ENCODE measurements around the gene CORO1C.
"Not testable (repeated sequence)": the region's sequence is repeated elsewhere in the genome, so short reads cannot be mapped to it uniquely, and the experiment has no call there.

CORO1C gene

DNA sequence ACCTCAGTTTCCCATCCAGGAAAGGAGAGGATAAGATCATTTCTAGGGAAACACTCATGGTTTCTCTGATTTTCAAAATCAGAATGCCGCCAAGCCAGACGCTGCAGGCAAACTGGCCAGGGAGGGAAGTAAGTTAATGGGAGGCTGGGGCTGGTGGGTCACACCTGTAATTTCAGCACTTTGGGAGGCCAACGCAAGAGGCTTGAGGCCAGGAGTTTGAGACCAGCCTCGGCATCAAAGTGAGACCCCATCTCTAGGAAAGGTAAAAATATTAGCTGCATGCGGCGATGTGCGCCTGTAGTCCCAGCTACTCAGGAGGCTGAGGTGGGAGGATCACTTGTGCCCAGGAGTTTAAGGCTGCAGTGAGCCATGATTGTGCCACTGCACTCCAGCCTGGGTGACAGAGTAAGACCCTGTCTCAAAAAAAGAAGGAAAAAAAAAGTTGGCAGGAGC, 98.2 kb downstream of the CORO1C start:
- DNase-seq = no peak

- not testable (repeated sequence) for DNase-seq
Measured at GRCh38 chr12:108631261-108631660, 100.1 kb downstream of the CORO1C start.

- no peak for DNase-seq
Measured at GRCh38 chr12:108630481-108631207, 100.7 kb downstream of the CORO1C start.

DNA sequence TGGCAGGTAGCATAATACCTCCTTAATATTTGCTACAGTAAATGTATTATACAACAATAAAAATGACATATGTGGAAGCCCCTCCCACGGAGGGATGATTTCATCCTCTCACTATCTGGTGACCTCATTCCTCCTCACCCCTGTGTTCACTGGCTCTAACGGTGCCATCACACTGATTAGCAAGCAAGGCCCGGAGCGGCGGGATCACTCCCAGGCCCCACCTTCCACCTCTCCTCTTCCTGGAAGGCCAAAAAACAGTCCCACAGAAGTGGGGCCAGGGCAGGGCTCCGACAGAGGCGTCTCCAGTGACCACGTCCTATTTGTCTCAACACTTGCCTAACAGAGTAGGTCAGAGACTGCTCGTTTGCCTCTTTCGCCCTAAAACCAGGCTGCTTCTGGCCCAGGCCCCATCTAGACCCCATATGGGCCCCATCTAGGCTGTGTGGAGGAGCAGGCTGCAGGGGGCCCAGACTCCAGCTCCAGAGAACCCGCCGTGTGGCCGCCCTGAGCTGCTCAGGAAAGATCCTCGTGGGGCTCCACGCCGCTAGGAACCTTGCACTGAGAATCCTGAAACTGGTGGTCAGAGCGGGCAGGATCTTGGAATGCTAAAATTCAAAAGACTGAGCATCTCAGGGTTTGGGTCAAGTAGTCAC, 101.4 kb downstream of the CORO1C start:
- peak in 2 of 4 experiments; percentile 15 to 19 for DNase-seq

GRCh38 chr12:108629151-108629550, 102.2 kb downstream of the CORO1C start:
- DNase-seq = no peak

- no peak for DNase-seq
Measured at GRCh38 chr12:108627134-108627920, 104.0 kb downstream of the CORO1C start.

DNA sequence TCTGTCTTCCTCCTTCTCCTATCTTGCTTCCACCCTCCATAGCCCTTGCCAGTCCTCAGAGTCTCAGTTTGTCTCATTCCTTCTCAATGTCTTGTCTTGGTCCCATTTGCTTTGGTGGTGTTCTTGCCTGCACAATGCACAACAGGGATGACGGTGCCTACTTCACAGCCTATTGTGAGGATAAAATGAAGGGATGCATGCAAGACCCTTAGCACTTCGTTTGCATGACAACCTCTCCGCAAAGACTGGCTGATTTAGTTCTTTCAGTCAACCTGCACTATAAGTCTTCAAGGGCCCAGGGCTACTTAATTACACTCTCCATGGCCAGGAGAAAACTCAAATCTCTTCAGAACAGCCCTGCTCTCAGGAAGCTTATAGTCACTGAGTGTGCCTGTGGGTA, 106.1 kb downstream of the CORO1C start:
- no peak for DNase-seq

DNA sequence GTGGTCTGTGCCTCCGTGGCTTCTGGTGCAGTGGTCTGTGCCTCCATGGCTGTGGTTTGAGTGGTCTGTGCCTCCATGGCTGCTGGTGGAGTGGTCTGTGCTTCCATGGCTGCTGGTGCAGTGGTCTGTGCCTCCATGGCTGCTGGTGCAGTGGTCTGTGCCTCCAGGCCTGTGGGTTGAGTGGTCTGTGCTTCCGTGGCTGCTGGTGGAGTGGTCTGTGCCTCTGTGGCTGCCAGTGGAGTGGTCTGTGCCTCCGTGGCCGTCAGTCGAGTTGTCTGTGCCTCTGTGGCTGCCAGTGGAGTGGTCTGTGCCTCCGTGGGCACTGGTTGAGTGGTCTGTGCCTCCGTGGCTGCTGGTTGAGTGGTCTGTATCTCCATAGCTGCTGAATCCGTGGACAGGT, 107.7 kb downstream of the CORO1C start:
- no peak for DNase-seq

DNA sequence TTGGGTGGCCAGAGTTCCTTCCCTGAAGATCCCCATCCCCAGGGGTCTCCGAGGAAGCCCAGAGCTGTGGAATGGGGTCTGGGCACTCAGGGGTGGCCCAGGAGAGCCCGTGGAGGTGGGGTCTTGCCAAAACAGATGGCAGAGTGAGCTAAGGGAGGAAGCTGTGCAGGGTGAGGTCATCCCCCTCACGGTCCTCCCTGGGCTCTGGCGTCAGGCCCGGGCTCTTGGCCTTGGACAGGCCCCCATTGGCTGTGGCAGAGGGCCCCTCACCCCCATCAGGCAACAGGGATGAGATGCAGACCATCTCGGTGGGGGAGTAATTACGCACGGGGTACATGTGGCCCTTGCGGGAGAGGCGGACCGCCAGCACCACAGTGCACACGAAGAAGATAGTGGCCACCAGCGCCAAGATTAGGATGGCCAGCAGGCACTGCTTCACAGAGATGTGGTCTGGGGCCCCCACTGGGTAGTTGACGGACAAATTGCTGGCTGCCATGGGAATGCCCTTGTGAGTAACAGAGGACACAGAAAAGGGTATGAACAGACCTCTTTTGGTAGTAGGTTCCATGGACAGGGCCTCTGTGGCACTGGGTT, 108.3 kb downstream of the CORO1C start:
- DNase-seq = no peak

- no peak for DNase-seq
Measured at GRCh38 chr12:108622421-108622820, 108.9 kb downstream of the CORO1C start.

DNA sequence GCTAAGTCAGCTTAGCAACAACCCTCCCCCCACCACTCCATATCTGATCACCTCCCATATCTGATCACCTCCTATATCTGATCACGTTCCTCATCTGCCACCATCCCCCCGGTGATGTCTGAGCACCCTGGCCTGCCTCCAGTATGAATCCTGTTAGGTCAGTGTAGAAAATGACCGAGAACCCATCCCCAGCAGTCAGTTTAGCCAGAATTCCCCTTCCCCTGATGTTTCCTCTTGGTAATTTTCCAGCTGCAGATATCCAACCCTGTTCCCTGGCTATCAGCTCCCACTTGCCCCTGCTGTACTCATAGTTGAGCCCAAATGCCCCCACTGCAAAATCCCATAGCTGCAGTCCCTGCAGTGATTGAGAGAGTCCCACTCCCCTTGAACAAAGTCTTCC, 110.2 kb downstream of the CORO1C start:
- DNase-seq = no peak

GRCh38 chr12:108620236-108620879, 111.0 kb downstream of the CORO1C start:
- DNase-seq = no peak

DNA sequence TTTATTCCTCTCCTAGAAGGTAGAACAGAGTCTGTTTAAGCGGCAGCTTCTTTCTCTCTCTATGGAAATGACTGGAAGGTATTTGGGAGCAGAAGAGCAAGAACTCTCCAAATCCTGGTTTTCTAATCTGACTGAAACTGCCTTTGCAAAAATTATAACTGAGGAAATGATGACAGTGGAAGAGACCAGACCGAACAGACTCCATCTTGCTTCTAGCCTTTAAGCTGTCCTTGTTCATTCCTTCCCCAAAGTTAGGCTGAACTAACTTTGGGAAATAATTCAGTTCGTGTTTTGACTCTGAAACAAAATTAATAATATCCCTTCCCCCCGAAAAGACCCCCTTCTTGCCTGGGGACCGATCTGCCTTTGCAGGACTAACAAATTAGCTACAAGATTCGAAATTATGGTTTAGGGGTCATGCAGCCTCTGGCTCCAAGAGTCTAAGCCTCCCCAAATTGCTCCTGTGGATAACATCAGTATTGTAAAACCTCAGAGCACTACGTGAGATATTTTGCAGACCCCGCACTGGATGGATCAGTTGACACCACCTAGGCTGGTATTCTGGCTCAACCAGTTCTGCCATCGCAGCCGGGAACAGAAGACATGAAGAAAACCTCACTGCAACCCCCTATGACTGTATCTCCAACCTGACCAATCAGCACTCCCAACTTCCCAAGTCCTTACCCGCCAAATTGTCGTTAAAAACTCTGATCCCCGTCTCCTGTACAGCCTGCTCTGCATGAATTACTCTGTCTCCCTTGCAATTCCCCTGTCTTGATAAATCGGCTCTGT, 111.8 kb downstream of the CORO1C start:
- no peak for DNase-seq

- not testable (repeated sequence) for DNase-seq
Measured at GRCh38 chr12:108618953-108619274, 112.4 kb downstream of the CORO1C start.

GRCh38 chr12:108618079-108618952, 113.0 kb downstream of the CORO1C start:
- DNase-seq = peak; percentile 48 to 75 (median 60)

DNA sequence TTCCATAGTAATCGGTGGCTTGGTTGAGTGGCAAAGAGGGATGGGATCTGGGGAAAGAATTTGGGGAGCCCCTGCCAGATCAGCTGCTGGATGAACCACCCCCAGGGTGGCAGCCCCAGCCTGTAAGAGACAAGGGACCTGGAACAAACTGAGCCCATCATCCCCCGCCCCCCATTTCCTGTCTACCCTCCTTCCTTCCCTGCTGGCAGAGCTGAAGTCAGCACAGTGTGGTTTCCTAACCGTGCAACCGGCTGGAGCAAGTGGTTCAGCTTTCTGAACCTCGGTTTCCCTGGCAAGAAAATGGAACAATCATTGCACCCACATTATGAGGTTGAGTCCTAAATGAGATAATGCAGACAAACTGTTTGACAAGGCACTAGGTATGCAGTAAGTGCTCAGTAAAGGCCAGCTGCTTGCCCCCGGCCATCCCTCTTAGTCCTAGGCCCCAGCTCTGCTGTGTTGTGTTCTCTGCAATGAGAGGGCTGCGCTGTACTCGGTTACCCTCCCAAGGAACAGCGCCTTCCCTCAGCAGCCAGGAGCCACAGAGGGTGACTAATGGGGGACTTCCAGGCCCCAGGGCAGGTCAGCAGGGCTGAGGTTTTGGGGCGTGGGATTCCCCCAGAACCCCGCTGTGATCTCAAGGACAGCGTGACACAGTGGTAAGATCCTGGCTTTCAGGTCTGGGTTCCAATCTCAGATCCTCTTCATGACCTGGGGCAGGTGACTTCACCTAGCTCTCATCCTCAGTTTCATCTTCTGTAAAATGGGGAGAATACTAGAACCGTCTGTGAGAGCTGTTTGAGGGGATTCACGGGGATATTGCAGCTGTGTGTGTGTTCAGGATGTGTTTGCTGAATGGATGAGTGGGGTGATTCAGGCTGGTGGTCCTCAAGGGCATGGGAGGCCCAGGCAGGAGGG, 114.1 kb downstream of the CORO1C start:
- peak; percentile 19 to 29 (median 24) for DNase-seq

- DNase-seq = no peak
Measured at GRCh38 chr12:108616359-108616758, 115.0 kb downstream of the CORO1C start.

DNA sequence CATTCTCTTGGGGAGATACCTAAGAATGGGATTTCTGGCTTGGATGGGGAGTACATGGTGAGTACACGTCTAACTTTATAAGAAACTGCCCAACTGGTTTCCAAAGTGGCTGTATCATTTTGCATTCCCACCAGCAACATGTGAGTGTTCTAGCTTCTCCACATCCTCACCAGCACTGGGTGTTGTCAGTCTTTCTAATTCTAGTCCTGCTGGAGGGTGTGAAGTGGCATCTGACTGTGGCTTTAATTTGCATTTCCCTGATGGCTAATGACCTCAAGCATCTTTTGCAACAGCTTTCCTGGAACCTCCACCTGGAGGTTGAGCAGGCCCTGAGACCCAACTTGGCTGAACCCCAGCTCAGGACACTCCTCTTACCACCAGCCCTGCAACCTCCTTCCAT, 115.4 kb downstream of the CORO1C start:
- no peak for DNase-seq

GRCh38 chr12:108614639-108615038, 116.7 kb downstream of the CORO1C start:
- DNase-seq = no peak

- DNase-seq = no peak
Measured at GRCh38 chr12:108614041-108614440, 117.3 kb downstream of the CORO1C start.
